H1 (cell line): ENCODE data around the gene SHH.

ENCODE experiments used
- ATF3 ChIP-seq: IDR thresholded peaks from 2 replicates; pipeline ENCODE4 v1.6.1; 2011; ENCODE audit warnings: low read depth, mild to moderate bottlenecking, low read length; ENCODE audit not compliant: insufficient read depth
- CTCF ChIP-seq, 3 experiments: IDR thresholded peaks; 1 replicate in 2 of 3; 2 replicates in 1 of 3; pipeline versions ENCODE4 v1.5.1 to v1.6.1; 2011; ENCODE audit warnings: low read length in 3 of 3, mild to moderate bottlenecking in 3 of 3, inconsistent platforms in 2 of 3, low read depth in 1 of 3, moderate library complexity in 1 of 3; ENCODE audit not compliant: insufficient read depth in 1 of 3; ENCODE audit errors: control extremely low read depth in 1 of 3
- EP300 ChIP-seq, 2 experiments: IDR thresholded peaks; 1 replicate in 1 of 2; 2 replicates in 1 of 2; pipeline ENCODE4 v1.6.1; 2011 to 2012; ENCODE audit warnings: low read depth in 2 of 2, low read length in 2 of 2, mild to moderate bottlenecking in 2 of 2, borderline replicate concordance in 1 of 2, inconsistent platforms in 1 of 2, moderate library complexity in 1 of 2
- POLR2A ChIP-seq, 2 experiments: IDR thresholded peaks; 1 replicate in 1 of 2; 2 replicates in 1 of 2; pipeline ENCODE4 v1.6.1; 2011; ENCODE audit warnings: low read depth in 2 of 2, low read length in 2 of 2, mild to moderate bottlenecking in 2 of 2; ENCODE audit errors: control extremely low read depth in 1 of 2
- POLR2AphosphoS5 ChIP-seq: IDR thresholded peaks from 2 replicates; pipeline ENCODE4 v1.6.1; 2011; ENCODE audit warnings: low read depth, low read length
- RXRA ChIP-seq: IDR thresholded peaks from 2 replicates; pipeline ENCODE4 v1.6.1; 2011; ENCODE audit warnings: low read depth, mild to moderate bottlenecking, low read length, moderate library complexity; ENCODE audit not compliant: insufficient read depth
- YY1 ChIP-seq: IDR thresholded peaks from 2 replicates; pipeline ENCODE4 v1.6.1; 2011; ENCODE audit warnings: low read depth, mild to moderate bottlenecking, low read length

GRCh38 chr7:155797262-155798250, 14.7 kb downstream of the SHH start:
- TF ChIP-seq RXRA (no peak), CTCF (IDR thresholded peaks at IDR 0.05; ENCODE audit: control extremely low read depth in 1 of 3, insufficient read depth in 1 of 3, low read depth in 1 of 3, low read length in 3 of 3) (no peak), YY1 (0 out of 2 replicates have a peak, but pooled peaks have one; percentile 3), EP300 (IDR thresholded peaks at IDR 0.05; ENCODE audit: borderline replicate concordance in 1 of 2, low read depth in 2 of 2, low read length in 2 of 2) (no peak), ATF3 (no peak), POLR2AphosphoS5 (no peak), POLR2A (IDR thresholded peaks at IDR 0.05; ENCODE audit: control extremely low read depth in 1 of 2, low read depth in 2 of 2, low read length in 2 of 2) (no peak)
